Psoas muscle (tissue), 8 donors: ENCODE data around the gene ELAC1. TPM values are rescaled to one million over a fixed set of nuclear protein-coding genes. Genes with fewer than 3 reads are reported as not detected.

Source experiments
- ATAC-seq, 4 donors: fragments of 200-7000 bp; cut with Tn5 transposase; one replicate each; pipeline ENCODE4 v1.9.1; 2020; ENCODE audit warnings: moderate library complexity in 3 of 4, mild to moderate bottlenecking in 2 of 4
- DNase-seq, 2 donors: peaks; one replicate each; pipeline ENCODE4 v3.0.0-alpha.2; 2020
- H3K27ac ChIP-seq: fragments of 200-600 bp; one replicate; pipeline ENCODE4 v1.8.0; 2022
- H3K27me3 ChIP-seq, 3 donors: fragments of 200-600 bp in 1 of 3; one replicate each; pipeline versions ENCODE4 v1.6.1 to v1.8.0; 2013 to 2022; ENCODE audit warnings: low read length in 2 of 3, mild to moderate bottlenecking in 2 of 3, moderate library complexity in 1 of 3; ENCODE audit not compliant: insufficient read depth in 3 of 3
- H3K36me3 ChIP-seq, 2 donors: fragments of 200-600 bp in 1 of 2; one replicate each; pipeline versions ENCODE4 v1.6.1 to v1.8.0; 2013 to 2022; ENCODE audit warnings: low read depth in 1 of 2, mild to moderate bottlenecking in 1 of 2, moderate library complexity in 1 of 2; ENCODE audit not compliant: insufficient read depth in 1 of 2
- H3K4me1 ChIP-seq: fragments of 200-600 bp; one replicate; pipeline ENCODE4 v1.8.0; 2022
- H3K4me3 ChIP-seq: fragments of 200-600 bp; one replicate; pipeline ENCODE4 v1.8.0; 2022; ENCODE audit warnings: mild to moderate bottlenecking
- H3K9me3 ChIP-seq: fragments of 200-600 bp; one replicate; pipeline ENCODE4 v1.8.0; 2022
- WGBS, 3 donors: extraction: QIAGEN DNeasy Blood & Tissue Kit; methylation state at CpG; one replicate each; pipeline versions ENCODE4 v1.1.6 to v1.1.7; 2013; 5-methylcytosine and 5-hydroxymethylcytosine counted together
- intact Hi-C, 2 donors: fragments of 100-400 bp; cut with DNase I; formaldehyde crosslinking; loops; one replicate each; pipeline versions ENCODE4 v1.11.0 to v1.14.2; 2022
- polyA plus RNA-seq, 3 donors: library from polyadenylated mRNA; stranded (reverse); fragments of 200-250 nt; gene quantifications; one replicate each; pipeline ENCODE4 v1.2.3, GENCODE V29; 2013
- total RNA-seq, 4 donors: library from RNA; stranded (reverse); fragmentation: NEBNext Ultra II Directional in 2 of 4; extraction: Animal tissue kit (Norgen Biotek cat#: 25700) in 2 of 4; gene quantifications; one replicate each; pipeline versions ENCODE4 v1.2.1 to v1.2.4, GENCODE V29; 2021 to 2023
- TF ChIP-seq, protein P1 (sequence below): fragments of 200-600 bp; IDR thresholded peaks from one replicate; pipeline ENCODE4 v1.8.0; 2022; ENCODE audit warnings: antibody characterized with exemption
- donor health status: healthy with polysubstance abuse.
- donor health status: DM: no; HTN: no; CAD: no; lungs with moderate emphysema.
- donor health status: Bipolar disorder and iron deficiency.
- donor health status: healthy.
- donor health status: DM: yes; HTN: yes; CAD: no.
- donor health status: DM: no; HTN: no; CAD: no.
- donor health status: DM: no; HTN: no; CAD: no.
- donor health status: DM: yes; HTN: yes; CAD: no.

ELAC1 gene
- total and polyA plus RNA-seq, 7 donors: 1.6 to 5.4 (median 3.7) TPM

GRCh38 chr18:50949185-50949584, 18.7 kb upstream of the ELAC1 start:
- intact Hi-C loops: no loop called here
- Histone ChIP-seq H3K36me3 (peaks cover 0 to 15% of the 10 kb centered on the region in 2 donors), H3K4me1 (no peaks in the 10 kb centered on the region), H3K27ac (no peak overlapping the region), H3K9me3 (no peaks in the 10 kb centered on the region), H3K27me3 (no peaks in the 10 kb centered on the region), H3K4me3 (no peak overlapping the region)
- DNase-seq (no peak), ATAC-seq (no peak)
- TF ChIP-seq, protein P1, sequence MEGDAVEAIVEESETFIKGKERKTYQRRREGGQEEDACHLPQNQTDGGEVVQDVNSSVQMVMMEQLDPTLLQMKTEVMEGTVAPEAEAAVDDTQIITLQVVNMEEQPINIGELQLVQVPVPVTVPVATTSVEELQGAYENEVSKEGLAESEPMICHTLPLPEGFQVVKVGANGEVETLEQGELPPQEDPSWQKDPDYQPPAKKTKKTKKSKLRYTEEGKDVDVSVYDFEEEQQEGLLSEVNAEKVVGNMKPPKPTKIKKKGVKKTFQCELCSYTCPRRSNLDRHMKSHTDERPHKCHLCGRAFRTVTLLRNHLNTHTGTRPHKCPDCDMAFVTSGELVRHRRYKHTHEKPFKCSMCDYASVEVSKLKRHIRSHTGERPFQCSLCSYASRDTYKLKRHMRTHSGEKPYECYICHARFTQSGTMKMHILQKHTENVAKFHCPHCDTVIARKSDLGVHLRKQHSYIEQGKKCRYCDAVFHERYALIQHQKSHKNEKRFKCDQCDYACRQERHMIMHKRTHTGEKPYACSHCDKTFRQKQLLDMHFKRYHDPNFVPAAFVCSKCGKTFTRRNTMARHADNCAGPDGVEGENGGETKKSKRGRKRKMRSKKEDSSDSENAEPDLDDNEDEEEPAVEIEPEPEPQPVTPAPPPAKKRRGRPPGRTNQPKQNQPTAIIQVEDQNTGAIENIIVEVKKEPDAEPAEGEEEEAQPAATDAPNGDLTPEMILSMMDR: no peak
- WGBS, 3 donors: 97 to 98% (median 98%) methylated on average over 6 of the region's 6 CpGs

DNA sequence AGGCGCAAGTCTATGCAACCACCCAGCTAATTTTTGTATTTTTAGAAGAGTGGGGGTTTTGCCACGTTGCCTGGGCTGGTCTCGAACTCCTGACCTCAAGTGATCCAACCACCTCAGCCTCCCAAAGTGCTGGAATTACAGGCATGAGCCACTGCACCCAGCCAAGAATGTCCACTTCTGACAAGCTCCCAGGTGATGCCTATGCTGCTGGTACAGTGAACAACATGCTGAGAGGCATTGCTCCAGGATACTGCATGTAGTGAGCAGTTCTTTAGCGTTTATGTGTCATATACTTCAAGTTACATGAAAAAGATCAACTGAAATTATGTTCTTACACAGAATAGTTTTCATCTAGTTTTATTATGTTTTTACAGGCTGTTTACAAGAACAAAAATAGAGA, 17.2 kb upstream of the ELAC1 start:
- Histone ChIP-seq H3K4me3 (no peak overlapping the region), H3K4me1 (no peaks in the 10 kb centered on the region), H3K27ac (no peak overlapping the region), H3K27me3 (no peaks in the 10 kb centered on the region), H3K36me3 (peaks cover 0 to 9% of the 10 kb centered on the region in 2 donors), H3K9me3 (no peaks in the 10 kb centered on the region)
- no peak for DNase-seq
- intact Hi-C loops: no loop called here
- WGBS, 3 donors: 82% methylated on average over 4 of the region's 4 CpGs
- no peak for ATAC-seq
- TF ChIP-seq, protein P1: no peak

DNA sequence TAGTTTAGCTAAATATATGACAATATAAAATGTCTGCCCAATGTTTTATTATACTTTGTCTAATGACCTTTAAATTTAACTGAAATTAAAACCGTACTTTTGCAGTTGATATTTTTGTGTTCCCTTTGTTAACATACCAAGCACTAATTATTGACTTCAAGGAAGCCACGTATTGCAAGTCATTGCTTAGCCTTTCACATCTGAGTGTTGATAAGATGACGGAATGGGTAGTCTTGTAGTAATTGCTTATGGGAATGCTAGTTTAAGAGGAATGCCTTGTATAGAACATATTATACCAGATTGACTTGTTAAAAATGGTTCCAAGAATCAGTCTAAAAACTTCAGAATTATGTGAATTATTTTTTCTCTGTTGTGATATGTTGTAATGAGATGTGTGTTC, 14.0 kb upstream of the ELAC1 start:
- DNase-seq (no peak), ATAC-seq (no peak)
- intact Hi-C loops: no loop called here
- TF ChIP-seq, protein P1: no peak
- no peak overlapping the region for H3K27ac ChIP-seq
- no peaks in the 10 kb centered on the region for H3K27me3 ChIP-seq
- no peaks in the 10 kb centered on the region for H3K4me1 ChIP-seq
- H3K36me3 ChIP-seq: no peaks in the 10 kb centered on the region
- 85 to 90% (median 87%) methylated on average over 3 of the region's 3 CpGs for WGBS, 3 donors
- no peaks in the 10 kb centered on the region for H3K9me3 ChIP-seq
- H3K4me3 ChIP-seq: no peak overlapping the region

- Histone ChIP-seq H3K9me3 (no peaks in the 10 kb centered on the region), H3K27ac (no peak overlapping the region), H3K4me3 (no peak overlapping the region), H3K36me3 (no peaks in the 10 kb centered on the region), H3K4me1 (no peaks in the 10 kb centered on the region), H3K27me3 (no peaks in the 10 kb centered on the region)
- intact Hi-C loops: no loop called here
- WGBS, 3 donors: 90 to 91% (median 90%) methylated on average over 4 of the region's 4 CpGs
- no peak for DNase-seq
- ATAC-seq: no peak
- TF ChIP-seq, protein P1: no peak
These were observed 12.6 kb upstream of the ELAC1 start for GRCh38 chr18:50955253-50955652.

DNA sequence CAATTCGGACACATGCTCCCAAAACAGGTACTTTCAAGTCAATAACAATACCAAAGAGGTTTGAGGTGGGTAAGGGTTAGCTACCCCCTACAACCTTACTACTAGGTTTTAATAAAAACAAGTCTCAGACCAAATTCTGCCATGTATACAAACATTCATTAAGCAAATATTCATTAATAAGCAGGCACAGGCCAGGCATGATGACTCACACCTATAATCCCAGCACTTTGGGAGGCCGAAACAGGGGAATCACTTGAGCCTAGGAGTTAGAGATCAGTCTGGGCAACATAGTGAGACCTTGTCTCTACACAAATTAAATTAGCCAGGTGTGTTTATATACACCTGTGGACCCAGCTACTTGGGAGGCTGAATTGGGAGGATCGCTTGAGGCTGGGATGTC, 11.7 kb upstream of the ELAC1 start:
- WGBS, 3 donors: 96 to 98% (median 98%) methylated on average over 3 of the region's 3 CpGs
- H3K4me3 ChIP-seq: no peak overlapping the region
- DNase-seq (no peak), ATAC-seq (no peak)
- no peaks in the 10 kb centered on the region for H3K36me3 ChIP-seq
- intact Hi-C loops: no loop called here
- TF ChIP-seq, protein P1: no peak
- no peaks in the 10 kb centered on the region for H3K27me3 ChIP-seq
- H3K9me3 ChIP-seq: peaks cover 4% of the 10 kb centered on the region
- no peaks in the 10 kb centered on the region for H3K4me1 ChIP-seq
- H3K27ac ChIP-seq: no peak overlapping the region
